Adrenal gland (tissue), 12 donors: ENCODE data around the gene PEF1. TPM values are rescaled to one million over a fixed set of nuclear protein-coding genes. Genes with fewer than 3 reads are reported as not detected.
A peak's percentile ranks its signal among the peaks of the same experiment; 100 is the strongest.

Experiments used
- DNase-seq, 7 donors: peaks; one replicate each; pipeline ENCODE4 v3.0.0-alpha.2; 2019 to 2020
- H3K27ac ChIP-seq, 5 donors: fragments of 200-600 bp; sonication (generic) in 4 of 5; 1 replicate in 3 of 5; 2 replicates in 2 of 5; pipeline versions ENCODE4 v1.5.1 to v1.8.0; 2016 to 2020; ENCODE audit warnings: mild to moderate bottlenecking in 1 of 5
- H3K27me3 ChIP-seq: fragments of 200-600 bp; 2 replicates; pipeline ENCODE4 v1.8.0; 2021
- H3K36me3 ChIP-seq, 2 donors: fragments of 200-600 bp; replicated peaks in 1 of 2; 1 replicate in 1 of 2; 2 replicates in 1 of 2; pipeline versions ENCODE4 v1.5.1 to v1.8.0; 2018 to 2022
- H3K4me1 ChIP-seq, 2 donors: fragments of 200-600 bp; replicated peaks in 1 of 2; 1 replicate in 1 of 2; 2 replicates in 1 of 2; pipeline versions ENCODE4 v1.5.1 to v1.8.0; 2018 to 2021
- H3K4me3 ChIP-seq, 4 donors: fragments of 200-600 bp; sonication (generic) in 3 of 4; one replicate each; pipeline ENCODE4 v1.5.1; 2016 to 2018
- H3K9me3 ChIP-seq, 3 donors: fragments of 200-600 bp; sonication (generic) in 1 of 3; replicated peaks in 1 of 3; 1 replicate in 2 of 3; 2 replicates in 1 of 3; pipeline versions ENCODE4 v1.5.1 to v1.8.0; 2016 to 2021
- POLR2A ChIP-seq, 2 donors: fragments of 450-650 bp; IDR thresholded peaks; one replicate each; pipeline ENCODE4 v1.6.1; 2017; ENCODE audit warnings: antibody characterized with exemption in 2 of 2, mild to moderate bottlenecking in 2 of 2, moderate library complexity in 1 of 2
- WGBS, 4 donors: extraction: QIAGEN DNeasy Blood & Tissue Kit in 2 of 4; methylation state at CpG; one replicate each; pipeline versions ENCODE4 v1.1.5 to v1.1.7; 2013 to 2017; 5-methylcytosine and 5-hydroxymethylcytosine counted together
- intact Hi-C, 2 donors: fragments of 100-400 bp; cut with DNase I; formaldehyde crosslinking; loops; one replicate each; pipeline versions ENCODE4 v1.14.1 to v1.15.0; 2022 to 2023
- polyA plus RNA-seq, 3 donors: library from polyadenylated mRNA; stranded (reverse); fragments of 200-250 nt in 2 of 3; fragments of 350-450 nt in 1 of 3; fragmentation: Illumina TruSeq in 1 of 3; extraction: RNeasy Lipid Tissue Mini Kit (QIAGEN cat#74804) in 1 of 3; gene quantifications; one replicate each; pipeline ENCODE4 v1.2.3, GENCODE V29; 2013 to 2014
- total RNA-seq, 9 donors: library from RNA; depleted of rRNA in 4 of 9; stranded (reverse); fragments of >200 nt in 4 of 9; fragments of 120-200 nt in 1 of 9; fragmentation: NEBNext Ultra II Directional in 1 of 9; extraction: Animal tissue kit (Norgen Biotek cat#: 25700) in 1 of 9; gene quantifications; one replicate each; pipeline versions ENCODE4 v1.1.0 to v1.2.4, GENCODE V29; 2013 to 2023
- TF ChIP-seq, protein P1 (sequence below), 6 experiments: fragments of 450-650 bp in 4 of 6; fragments of 200-600 bp in 2 of 6; sonication (generic) in 1 of 6; IDR thresholded peaks; 1 replicate in 5 of 6; 2 replicates in 1 of 6; pipeline versions ENCODE4 v1.5.1 to v1.8.0; 2016 to 2021; ENCODE audit warnings: antibody characterized with exemption in 6 of 6, mild to moderate bottlenecking in 2 of 6, moderate library complexity in 1 of 6
- donor health status: healthy with polysubstance abuse.
- donor health status: Bipolar disorder and iron deficiency.
- donor health status: DM: yes; HTN: yes; CAD: no.
- donor health status: DM: no; HTN: no; CAD: no.
- donor health status: DM: no; HTN: no; CAD: no.
- donor health status: DM: yes; HTN: yes; CAD: no.

PEF1 gene
- total and polyA plus RNA-seq, 12 donors, result 58.2 to 132 (median 86.2) TPM

- no peaks in the 10 kb centered on the region for H3K9me3 ChIP-seq
- H3K4me3 ChIP-seq, result no peak overlapping the region
- no peak for TF ChIP-seq POLR2A (IDR thresholded peaks at IDR 0.05)
- TF ChIP-seq, protein P1, sequence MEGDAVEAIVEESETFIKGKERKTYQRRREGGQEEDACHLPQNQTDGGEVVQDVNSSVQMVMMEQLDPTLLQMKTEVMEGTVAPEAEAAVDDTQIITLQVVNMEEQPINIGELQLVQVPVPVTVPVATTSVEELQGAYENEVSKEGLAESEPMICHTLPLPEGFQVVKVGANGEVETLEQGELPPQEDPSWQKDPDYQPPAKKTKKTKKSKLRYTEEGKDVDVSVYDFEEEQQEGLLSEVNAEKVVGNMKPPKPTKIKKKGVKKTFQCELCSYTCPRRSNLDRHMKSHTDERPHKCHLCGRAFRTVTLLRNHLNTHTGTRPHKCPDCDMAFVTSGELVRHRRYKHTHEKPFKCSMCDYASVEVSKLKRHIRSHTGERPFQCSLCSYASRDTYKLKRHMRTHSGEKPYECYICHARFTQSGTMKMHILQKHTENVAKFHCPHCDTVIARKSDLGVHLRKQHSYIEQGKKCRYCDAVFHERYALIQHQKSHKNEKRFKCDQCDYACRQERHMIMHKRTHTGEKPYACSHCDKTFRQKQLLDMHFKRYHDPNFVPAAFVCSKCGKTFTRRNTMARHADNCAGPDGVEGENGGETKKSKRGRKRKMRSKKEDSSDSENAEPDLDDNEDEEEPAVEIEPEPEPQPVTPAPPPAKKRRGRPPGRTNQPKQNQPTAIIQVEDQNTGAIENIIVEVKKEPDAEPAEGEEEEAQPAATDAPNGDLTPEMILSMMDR (IDR thresholded peaks at IDR 0.05), result no peak
- peaks cover 20 to 46% of the 10 kb centered on the region in 2 donors for H3K4me1 ChIP-seq
- intact Hi-C loops, result no loop called here
- 71 to 79% (median 73%) methylated on average over 15 to 16 of the region's 16 CpGs for WGBS, 4 donors
- peak overlapping the region in 4 of 5 donors; percentile 19 to 83 (median 44) for H3K27ac ChIP-seq
- no peaks in the 10 kb centered on the region for H3K36me3 ChIP-seq
- peak in 2 of 7 donors; percentile 52 to 68 for DNase-seq
- no peaks in the 10 kb centered on the region for H3K27me3 ChIP-seq
These were observed 61.3 kb downstream of the PEF1 start for GRCh38 chr1:31583082-31583994.

GRCh38 chr1:31581821-31582810 lies 62.6 kb downstream of the PEF1 start:
- WGBS, 4 donors, result 78 to 86% (median 83%) methylated on average over 11 to 12 of the region's 12 CpGs
- intact Hi-C loops, result no loop called here
- Histone ChIP-seq H3K4me3 (no peak overlapping the region), H3K9me3 (no peaks in the 10 kb centered on the region), H3K27me3 (no peaks in the 10 kb centered on the region), H3K27ac (peak overlapping the region in 3 of 5 donors; percentile 32 to 83 (median 54)), H3K4me1 (peaks cover 10 to 34% of the 10 kb centered on the region in 2 donors), H3K36me3 (no peaks in the 10 kb centered on the region)
- TF ChIP-seq, protein P1 (IDR thresholded peaks at IDR 0.05), result no peak
- no peak for TF ChIP-seq POLR2A (IDR thresholded peaks at IDR 0.05)
- peak in 1 of 7 donors; percentile 50 for DNase-seq

GRCh38 chr1:31580891-31581603 lies 63.6 kb downstream of the PEF1 start:
- intact Hi-C loops, result no loop called here
- Histone ChIP-seq H3K27ac (peak overlapping the region in 4 of 5 donors; percentile 32 to 83 (median 64)), H3K9me3 (no peaks in the 10 kb centered on the region), H3K36me3 (no peaks in the 10 kb centered on the region), H3K4me1 (peaks cover 10 to 30% of the 10 kb centered on the region in 2 donors), H3K4me3 (peak overlapping the region in 1 of 4 donors; percentile 26), H3K27me3 (no peaks in the 10 kb centered on the region)
- DNase-seq, result no peak
- WGBS, 4 donors, result 76 to 81% (median 79%) methylated on average over 15 of the region's 15 CpGs
- TF ChIP-seq, protein P1 (IDR thresholded peaks at IDR 0.05), result no peak
- TF ChIP-seq POLR2A (IDR thresholded peaks at IDR 0.05), result no peak
